HCT116 (cell line): ENCODE data around the gene BBS12. TPM values are rescaled to one million over a fixed set of nuclear protein-coding genes. Genes with fewer than 3 reads are reported as not detected.

Source experiments
- ATAC-seq: fragments of 200-7000 bp; cut with Tn5 transposase; 2 replicates; pipeline ENCODE4 v1.9.1; 2020; ENCODE audit warnings: mild to moderate bottlenecking, moderate library complexity
- BruUV-seq: library from RNA; stranded (reverse); fragments of 400-500 nt; replicated peaks from 2 replicates; lab custom pipeline; 2021; lab: Mats Ljungman, UMichigan
- CTCF ChIA-PET: fragments of 300-600 bp; sonication (Branson Sonifier 250); formaldehyde crosslinking; loops from one replicate; lab custom pipeline; 2021; ENCODE audit warnings: antibody characterized with exemption; lab: Charles Lee
- POLR2A ChIA-PET: fragments of 300-600, 350-600 bp; sonication (Branson Sonifier 250); formaldehyde crosslinking; loops from one replicate; lab custom pipeline; 2021; ENCODE audit warnings: antibody characterized with exemption; lab: Charles Lee
- RAD21 ChIA-PET, 2 experiments: fragments of 300-600 bp; sonication (Branson Sonifier 250); formaldehyde crosslinking; loops; one replicate each; lab custom pipeline; 2023; ENCODE audit warnings: low total read pairs in 2 of 2; ENCODE audit not compliant: uncharacterized antibody in 2 of 2, unreplicated experiment in 2 of 2, low non-redundant PET in 1 of 2; lab: Charles Lee
- DNase-seq: peaks from one replicate; pipeline ENCODE4 v3.0.0-alpha.2; 2010; ENCODE audit warnings: low read depth, low spot score
- H2AFZ ChIP-seq: fragments of 200-600 bp; shearing (Covaris generic), sonication (generic); 2 replicates; pipeline ENCODE4 v1.6.1; 2017; ENCODE audit warnings: low read depth, mixed run types, mixed read lengths, antibody characterized with exemption, low read length; ENCODE audit not compliant: poor library complexity, severe bottlenecking
- H3K27ac ChIP-seq: 2 replicates; pipeline ENCODE4 v1.5.1; 2012; ENCODE audit warnings: low read depth, low read length
- H3K27me3 ChIP-seq: fragments of 200-600 bp; sonication (generic); 2 replicates; pipeline ENCODE4 v1.6.1; 2016; ENCODE audit warnings: mixed run types, low read length, mixed read lengths; ENCODE audit not compliant: insufficient read depth
- H3K36me3 ChIP-seq, 2 experiments: fragments of 200-500 bp in 1 of 2; fragments of 200-600 bp in 1 of 2; sonication (Bioruptor generic) in 1 of 2; sonication (generic) in 1 of 2; 2 replicates each; pipeline versions ENCODE4 v1.5.1 to v1.6.1; 2014 to 2016; ENCODE audit warnings: low read length in 2 of 2, inconsistent platforms in 1 of 2, mixed read lengths in 1 of 2, mixed run types in 1 of 2; ENCODE audit not compliant: insufficient read depth in 2 of 2, control insufficient read depth in 1 of 2
- H3K4me1 ChIP-seq, 2 experiments: fragments of 200-600 bp in 1 of 2; sonication (generic) in 1 of 2; 2 replicates each; pipeline versions ENCODE4 v1.5.1 to v1.6.1; 2012 to 2017; ENCODE audit warnings: low read length in 2 of 2, inconsistent platforms in 1 of 2, mild to moderate bottlenecking in 1 of 2, mixed read lengths in 1 of 2, mixed run types in 1 of 2, moderate library complexity in 1 of 2; ENCODE audit not compliant: insufficient read depth in 2 of 2, control insufficient read depth in 1 of 2
- H3K4me2 ChIP-seq: fragments of 200-600 bp; sonication (generic); 2 replicates; pipeline ENCODE4 v1.6.1; 2017; ENCODE audit warnings: mixed run types, low read length, mixed read lengths
- H3K4me3 ChIP-seq, 2 experiments: fragments of 200-600 bp in 1 of 2; sonication (generic) in 1 of 2; replicated peaks in 1 of 2; 2 replicates each; pipeline ENCODE4 v1.5.1; 2011 to 2016; ENCODE audit warnings: low read length in 2 of 2, control low read depth in 1 of 2, low read depth in 1 of 2, mild to moderate bottlenecking in 1 of 2, mixed read lengths in 1 of 2, mixed run types in 1 of 2
- H3K79me2 ChIP-seq: fragments of 200-600 bp; sonication (generic); 2 replicates; pipeline ENCODE4 v1.6.1; 2017; ENCODE audit warnings: mild to moderate bottlenecking, mixed run types, low read length, moderate library complexity, mixed read lengths; ENCODE audit not compliant: insufficient read depth
- H3K9ac ChIP-seq: fragments of 200-600 bp; sonication (generic); 2 replicates; pipeline ENCODE4 v1.6.1; 2016; ENCODE audit warnings: low read length, mixed read lengths
- H3K9me2 ChIP-seq: fragments of 200-600 bp; sonication (generic), shearing (Covaris generic); 2 replicates; pipeline ENCODE4 v1.6.1; 2017; ENCODE audit warnings: mixed run types, mild to moderate bottlenecking, moderate library complexity; ENCODE audit not compliant: insufficient read depth
- H3K9me3 ChIP-seq, 2 experiments: fragments of 200-500 bp in 1 of 2; fragments of 200-600 bp in 1 of 2; sonication (Bioruptor generic) in 1 of 2; sonication (generic) in 1 of 2; 2 replicates each; pipeline ENCODE4 v1.6.1; 2014 to 2017; ENCODE audit warnings: low read length in 2 of 2, mixed read lengths in 2 of 2, inconsistent platforms in 1 of 2, low read depth in 1 of 2, mild to moderate bottlenecking in 1 of 2, mixed run types in 1 of 2, moderate library complexity in 1 of 2; ENCODE audit not compliant: control insufficient read depth in 1 of 2, insufficient read depth in 1 of 2
- H4K20me1 ChIP-seq: fragments of 200-600 bp; sonication (generic), shearing (Covaris generic); 2 replicates; pipeline ENCODE4 v1.6.1; 2017; ENCODE audit warnings: mixed run types, mild to moderate bottlenecking, moderate library complexity; ENCODE audit not compliant: insufficient read depth
- CBX3 ChIP-seq: IDR thresholded peaks from 2 replicates; pipeline ENCODE4 v1.6.1; 2012; ENCODE audit warnings: low read depth
- CEBPB ChIP-seq: IDR thresholded peaks from 2 replicates; pipeline ENCODE4 v1.6.1; 2012; ENCODE audit warnings: low read depth
- ELF1 ChIP-seq: IDR thresholded peaks from 2 replicates; pipeline ENCODE4 v1.6.1; 2012; ENCODE audit warnings: low read depth, borderline replicate concordance
- EZH2 ChIP-seq: fragments of 200-600 bp; sonication (generic); IDR thresholded peaks from 2 replicates; pipeline ENCODE4 v1.6.1; 2017; ENCODE audit warnings: antibody characterized with exemption, mixed run types
- FOSL1 ChIP-seq: IDR thresholded peaks from 2 replicates; pipeline ENCODE4 v1.6.1; 2012; ENCODE audit warnings: low read depth
- JUND ChIP-seq: IDR thresholded peaks from 2 replicates; pipeline ENCODE4 v1.6.1; 2012
- RAD21 ChIP-seq: IDR thresholded peaks from 2 replicates; pipeline ENCODE4 v1.6.1; 2012; ENCODE audit warnings: low read depth, mild to moderate bottlenecking
- SIN3A ChIP-seq: IDR thresholded peaks from 2 replicates; pipeline ENCODE4 v1.6.1; 2012; ENCODE audit warnings: low read depth
- SP1 ChIP-seq: IDR thresholded peaks from 2 replicates; pipeline ENCODE4 v1.6.1; 2012; ENCODE audit warnings: low read depth
- TCF7L2 ChIP-seq: IDR thresholded peaks from 2 replicates; pipeline ENCODE4 v1.7.0; 2011; ENCODE audit warnings: borderline replicate concordance, inconsistent platforms; ENCODE audit not compliant: insufficient read depth, insufficient read length; ENCODE audit errors: extremely low read depth
- YY1 ChIP-seq: IDR thresholded peaks from 2 replicates; pipeline ENCODE4 v1.6.1; 2011; ENCODE audit warnings: low read length, low read depth, moderate library complexity, mild to moderate bottlenecking; ENCODE audit not compliant: insufficient replicate concordance; ENCODE audit errors: extremely low read depth
- ZNF274 ChIP-seq: fragments of 200-500 bp; sonication (Bioruptor generic); IDR thresholded peaks from 2 replicates; pipeline ENCODE4 v1.6.1; 2014; ENCODE audit warnings: mild to moderate bottlenecking, low read depth, low read length, inconsistent platforms
- intact Hi-C: fragments of 100-400 bp; cut with micrococcal nuclease; formaldehyde crosslinking; loops from 2 replicates; pipeline ENCODE4 v1.10.0; 2022
- total RNA-seq: library from RNA; stranded (reverse); gene quantifications from one replicate; pipeline ENCODE4 v1.2.1, GENCODE V29; 2021; ENCODE audit not compliant: unreplicated experiment
- TF ChIP-seq, protein P1 (sequence below): IDR thresholded peaks from 2 replicates; pipeline ENCODE4 v1.6.1; 2012
- TF ChIP-seq, protein P2 (sequence below): IDR thresholded peaks from 2 replicates; pipeline ENCODE4 v1.6.1; 2012
- TF ChIP-seq, protein P3 (sequence below), 3 experiments: fragments of 200-600 bp in 1 of 3; sonication (generic) in 1 of 3; IDR thresholded peaks in 2 of 3; conservative IDR thresholded peaks in 1 of 3; 2 replicates each; pipeline ENCODE4 v1.5.1; 2012 to 2017; ENCODE audit warnings: low read depth in 2 of 3, low read length in 2 of 3, antibody characterized with exemption in 1 of 3, borderline replicate concordance in 1 of 3, control low read depth in 1 of 3, mild to moderate bottlenecking in 1 of 3, mixed read lengths in 1 of 3, mixed run types in 1 of 3, moderate library complexity in 1 of 3; ENCODE audit not compliant: insufficient read depth in 1 of 3

Gene BBS12
- total RNA-seq, 1 experiment from 2014 or later, result 2.1 TPM

DNA sequence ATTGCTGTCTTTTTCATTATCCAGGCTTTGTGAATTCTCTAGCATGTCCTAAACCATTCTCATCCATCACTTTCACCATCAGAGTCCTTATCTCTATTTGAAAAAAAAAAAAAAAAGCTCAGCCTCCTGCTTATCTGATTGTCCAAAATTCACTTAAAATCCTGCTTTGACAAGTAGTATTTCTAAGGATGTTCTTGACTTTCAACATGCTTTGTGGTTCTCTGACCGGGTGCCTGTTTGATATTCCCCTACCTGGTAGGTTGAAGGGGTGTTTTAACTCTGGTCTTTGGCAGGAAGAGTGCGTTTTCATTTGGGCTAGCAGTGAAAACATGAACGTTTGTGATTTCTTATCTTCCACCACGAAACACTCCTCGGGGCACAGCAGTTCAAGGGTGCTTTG lies 17.3 kb upstream of the BBS12 start:
- no peaks in the 10 kb centered on the region for H3K9me2 ChIP-seq
- TF ChIP-seq JUND (no peak), CEBPB (no peak), ZNF274 (no peak), YY1 (no peak), RAD21 (no peak), FOSL1 (no peak), SP1 (no peak), ELF1 (no peak; the same call in 1 of the 2 replicates)
- TF ChIP-seq, protein P1, sequence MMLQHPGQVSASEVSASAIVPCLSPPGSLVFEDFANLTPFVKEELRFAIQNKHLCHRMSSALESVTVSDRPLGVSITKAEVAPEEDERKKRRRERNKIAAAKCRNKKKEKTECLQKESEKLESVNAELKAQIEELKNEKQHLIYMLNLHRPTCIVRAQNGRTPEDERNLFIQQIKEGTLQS, result no peak
- TF ChIP-seq, all 23 proteins: peak for 0
- CTCF ChIA-PET, result no interaction called here
- Histone ChIP-seq H2AFZ (no peak overlapping the region), H3K79me2 (no peaks in the 10 kb centered on the region), H4K20me1 (no peaks in the 10 kb centered on the region), H3K27me3 (no peaks in the 10 kb centered on the region), H3K4me2 (no peak overlapping the region), H3K9ac (no peak overlapping the region), H3K4me1 (peaks cover 3 to 5% of the 10 kb centered on the region in 2 experiments; a peak in 3 of 4 replicates), H3K9me3 (no peaks in the 10 kb centered on the region), H3K36me3 (no peaks in the 10 kb centered on the region), H3K4me3 (no peak overlapping the region), H3K27ac (no peak overlapping the region)
- POLR2A ChIA-PET, result no interaction called here
- RAD21 ChIA-PET, result no interaction called here
- intact Hi-C loops, result no loop called here
- ATAC-seq (no peak), DNase-seq (no peak)
- BruUV-seq, result no TSS peak

DNA sequence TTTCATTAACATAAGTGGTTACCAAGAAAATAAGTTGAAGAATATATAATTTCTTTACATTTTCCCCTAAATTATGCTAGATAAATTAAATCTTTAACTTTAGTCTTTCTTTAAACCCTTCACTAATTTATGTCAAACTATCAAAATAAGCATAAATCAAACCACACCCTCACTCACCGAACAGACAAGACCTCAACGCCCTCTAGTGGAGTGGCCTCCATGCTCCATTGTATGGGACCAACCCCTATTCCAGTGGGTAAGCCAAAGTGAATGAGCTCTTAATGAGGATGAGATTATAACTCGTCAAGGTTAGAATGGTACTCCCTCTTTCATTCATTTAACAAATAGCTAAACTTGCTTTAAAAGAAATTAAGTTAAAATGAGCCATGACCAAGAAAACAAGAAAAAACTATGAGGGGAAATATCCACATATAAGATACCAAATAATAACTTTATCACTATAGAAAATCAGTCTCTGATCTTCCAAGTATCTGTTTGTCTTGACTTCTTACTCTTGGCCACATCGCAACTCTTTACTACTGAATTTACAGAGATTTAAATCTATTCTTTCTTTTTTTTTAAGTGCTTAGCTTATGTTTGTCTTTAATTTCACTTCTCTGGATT lies 15.6 kb upstream of the BBS12 start:
- ChIA-PET RAD21 (interaction anchor here in 1 of 2 experiments (0.7 kb wide), 1 partner anchor 15 kb away, joined by 3 read pairs; the partner anchor contains the start of gene BBS12), POLR2A (no interaction called here)
- BruUV-seq, result no TSS peak
- TF ChIP-seq, protein P2, sequence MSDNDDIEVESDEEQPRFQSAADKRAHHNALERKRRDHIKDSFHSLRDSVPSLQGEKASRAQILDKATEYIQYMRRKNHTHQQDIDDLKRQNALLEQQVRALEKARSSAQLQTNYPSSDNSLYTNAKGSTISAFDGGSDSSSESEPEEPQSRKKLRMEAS, result no peak
- no peak for TF ChIP-seq ZNF274
- peak; percentile 78 for TF ChIP-seq RAD21
- TF ChIP-seq, protein P1, result no peak
- TF ChIP-seq, protein P3, sequence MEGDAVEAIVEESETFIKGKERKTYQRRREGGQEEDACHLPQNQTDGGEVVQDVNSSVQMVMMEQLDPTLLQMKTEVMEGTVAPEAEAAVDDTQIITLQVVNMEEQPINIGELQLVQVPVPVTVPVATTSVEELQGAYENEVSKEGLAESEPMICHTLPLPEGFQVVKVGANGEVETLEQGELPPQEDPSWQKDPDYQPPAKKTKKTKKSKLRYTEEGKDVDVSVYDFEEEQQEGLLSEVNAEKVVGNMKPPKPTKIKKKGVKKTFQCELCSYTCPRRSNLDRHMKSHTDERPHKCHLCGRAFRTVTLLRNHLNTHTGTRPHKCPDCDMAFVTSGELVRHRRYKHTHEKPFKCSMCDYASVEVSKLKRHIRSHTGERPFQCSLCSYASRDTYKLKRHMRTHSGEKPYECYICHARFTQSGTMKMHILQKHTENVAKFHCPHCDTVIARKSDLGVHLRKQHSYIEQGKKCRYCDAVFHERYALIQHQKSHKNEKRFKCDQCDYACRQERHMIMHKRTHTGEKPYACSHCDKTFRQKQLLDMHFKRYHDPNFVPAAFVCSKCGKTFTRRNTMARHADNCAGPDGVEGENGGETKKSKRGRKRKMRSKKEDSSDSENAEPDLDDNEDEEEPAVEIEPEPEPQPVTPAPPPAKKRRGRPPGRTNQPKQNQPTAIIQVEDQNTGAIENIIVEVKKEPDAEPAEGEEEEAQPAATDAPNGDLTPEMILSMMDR (IDR thresholded peaks at IDR 0.05 in 2 of 3, conservative IDR thresholded peaks at IDR 0.05 in 1 of 3; ENCODE audit: borderline replicate concordance in 1 of 3, insufficient read depth in 1 of 3, low read depth in 2 of 3, low read length in 2 of 3), result peak; percentile 67 to 95 (median 89); a peak in 5 of 6 replicates
- TF ChIP-seq YY1, result peak; percentile 18
- no peak for TF ChIP-seq CBX3
- TF ChIP-seq JUND, result no peak
- TF ChIP-seq FOSL1, result no peak
- TF ChIP-seq EZH2, result no peak
- no peak for TF ChIP-seq SIN3A
- TF ChIP-seq CEBPB, result no peak
- TF ChIP-seq TCF7L2, result no peak

More for the DNA sequence above, 15.6 kb upstream of the BBS12 start:
- peak overlapping the region; percentile 3 for H2AFZ ChIP-seq
- H3K4me3 ChIP-seq, result no peak overlapping the region
- H3K9ac ChIP-seq, result no peak overlapping the region
- CTCF ChIA-PET, result interaction anchor here (0.5 to 1.9 kb wide), 23 partner anchors 8 to 817 kb away, joined by 3 to 24 read pairs (median 3); partner anchors contain the start of gene BBS12
- intact Hi-C loops, result loop anchor here (2.0 kb wide), 1 partner anchor 114 kb away; no protein-coding TSS in a partner anchor
- H4K20me1 ChIP-seq, result no peaks in the 10 kb centered on the region
- ATAC-seq (peak; percentile 100), DNase-seq (peak; percentile 67)
- no peak overlapping the region for H3K4me2 ChIP-seq
- no peak overlapping the region for H3K27ac ChIP-seq
- H3K79me2 ChIP-seq, result no peaks in the 10 kb centered on the region
- no peaks in the 10 kb centered on the region for H3K9me3 ChIP-seq
- no peaks in the 10 kb centered on the region for H3K9me2 ChIP-seq
- H3K36me3 ChIP-seq, result no peaks in the 10 kb centered on the region
- H3K4me1 ChIP-seq, result no peaks in the 10 kb centered on the region
- no peaks in the 10 kb centered on the region for H3K27me3 ChIP-seq
